Progenitor cell of endocrine pancreas (in vitro differentiated cells): Measurements from ENCODE around the gene TESK2. TPM values are rescaled to one million over a fixed set of nuclear protein-coding genes. Genes with fewer than 3 reads are reported as not detected.
"Not testable (repeated sequence)": the region's sequence is repeated elsewhere in the genome, so short reads cannot be mapped to it uniquely, and the experiment has no call there.

Source experiments
- DNase-seq: peaks from one replicate; pipeline ENCODE4 v3.0.0; 2021; ENCODE audit warnings: low spot score; ENCODE audit not compliant: unreplicated experiment
- H3K27ac Mint-ChIP-seq: 2 replicates; pipeline ENCODE4 v1.8.0; 2021; ENCODE audit warnings: mild to moderate bottlenecking, moderate library complexity, mixed read lengths
- H3K27me3 Mint-ChIP-seq: 2 replicates; pipeline ENCODE4 v1.8.0; 2021; ENCODE audit warnings: mixed read lengths
- H3K36me3 Mint-ChIP-seq: 2 replicates; pipeline ENCODE4 v1.8.0; 2022; ENCODE audit warnings: mixed read lengths; ENCODE audit not compliant: insufficient read depth
- H3K4me1 Mint-ChIP-seq: 2 replicates; pipeline ENCODE4 v1.8.0; 2021; ENCODE audit warnings: low read depth, mixed read lengths
- H3K4me3 Mint-ChIP-seq: 2 replicates; pipeline ENCODE4 v1.8.0; 2021; ENCODE audit warnings: low read depth, mild to moderate bottlenecking, moderate library complexity, mixed read lengths
- H3K9me3 Mint-ChIP-seq: 2 replicates; pipeline ENCODE4 v1.8.0; 2021; ENCODE audit warnings: low read depth, mixed read lengths
- CTCF ChIP-seq: fragments of 200-600 bp; sonication (generic); IDR thresholded peaks from one replicate; pipeline ENCODE4 v1.5.0; 2021; ENCODE audit warnings: antibody characterized with exemption, mild to moderate bottlenecking; ENCODE audit not compliant: unreplicated experiment
- total RNA-seq: library from RNA; stranded (reverse); gene quantifications from 2 replicates; pipeline ENCODE4 v1.2.1, GENCODE V29; 2021

TESK2 gene
- total RNA-seq, 1 donor from 2014 or later: 9.5 TPM

GRCh38 chr1:45485949-45486348 lies 5.0 kb downstream of the TESK2 start:
- no peak overlapping the region for H3K4me3 Mint-ChIP-seq
- TF ChIP-seq CTCF: no peak
- H3K9me3 Mint-ChIP-seq: no peaks in the 10 kb centered on the region
- peaks cover 12% of the 10 kb centered on the region for H3K27me3 Mint-ChIP-seq
- no peaks in the 10 kb centered on the region for H3K36me3 Mint-ChIP-seq
- peaks cover 4% of the 10 kb centered on the region for H3K4me1 Mint-ChIP-seq
- no peak overlapping the region for H3K27ac Mint-ChIP-seq
- DNase-seq: no peak

DNA sequence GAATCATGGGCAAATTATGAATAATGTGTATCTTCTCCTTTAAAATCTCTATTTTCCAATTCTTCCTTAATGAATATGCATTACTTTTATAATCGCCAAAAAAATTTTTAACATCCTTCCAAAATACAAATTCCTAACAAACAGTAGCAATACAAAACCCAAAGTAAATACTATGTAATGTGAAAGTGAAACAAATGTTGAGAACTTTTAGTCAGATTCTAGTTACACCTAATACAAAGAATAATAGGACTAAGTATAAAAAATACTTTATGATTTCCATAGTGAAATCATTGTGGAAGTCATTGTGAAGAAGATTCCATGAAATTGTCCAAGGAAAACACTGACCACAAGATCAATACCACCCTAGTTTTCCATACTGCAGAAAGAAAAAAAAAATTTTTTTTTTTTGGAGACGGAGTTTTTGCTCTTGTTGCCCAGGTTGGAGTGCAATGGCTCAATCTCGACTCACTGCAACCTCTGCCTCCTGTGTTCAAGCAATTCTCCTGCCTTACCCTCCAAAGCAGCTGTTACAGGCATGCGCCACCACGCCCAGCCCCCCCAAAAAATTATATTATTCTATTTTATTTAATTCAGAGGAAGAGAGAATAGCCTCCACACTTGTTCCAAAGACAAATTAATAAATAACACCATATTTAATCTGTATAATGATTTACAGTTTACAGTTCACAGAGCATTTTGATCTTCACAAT lies 11.8 kb downstream of the TESK2 start:
- Mint-ChIP-seq H3K4me1 (peaks cover 4% of the 10 kb centered on the region), H3K36me3 (no peaks in the 10 kb centered on the region), H3K4me3 (no peak overlapping the region), H3K27ac (no peak overlapping the region), H3K9me3 (no peaks in the 10 kb centered on the region), H3K27me3 (no peaks in the 10 kb centered on the region)
- no peak for DNase-seq
- TF ChIP-seq CTCF: no peak

DNA sequence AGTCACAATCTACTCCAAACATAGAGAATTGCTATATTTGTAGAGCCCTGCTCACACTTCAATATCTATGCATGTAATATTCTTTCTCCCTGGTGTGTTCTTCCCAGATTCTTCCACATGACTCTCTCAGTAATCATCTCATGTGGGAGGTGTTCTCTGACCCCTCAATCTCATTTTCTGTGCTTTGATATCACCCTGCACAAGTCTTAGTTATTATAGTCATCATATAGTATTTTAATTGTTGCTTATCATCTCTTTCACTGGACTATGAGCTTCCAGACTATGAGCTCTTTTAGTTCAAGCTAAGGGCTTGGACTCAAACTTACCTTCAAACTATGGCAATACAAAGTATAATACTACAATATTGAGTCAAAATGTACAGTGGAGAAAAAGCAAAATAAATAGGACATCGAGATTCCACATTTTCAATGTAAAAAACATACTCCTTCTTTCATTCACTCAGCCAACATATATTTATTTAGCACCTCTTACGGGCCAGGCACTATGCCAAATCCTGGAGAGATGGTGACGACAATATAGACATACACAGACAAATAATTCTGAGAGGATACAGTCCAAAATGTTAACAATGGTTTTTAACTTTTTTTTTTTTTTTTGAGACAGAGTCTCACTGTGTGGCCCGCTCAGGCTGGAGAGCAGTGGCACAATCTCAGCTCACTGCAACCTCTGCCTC lies 12.7 kb downstream of the TESK2 start:
- no peaks in the 10 kb centered on the region for H3K9me3 Mint-ChIP-seq
- no peaks in the 10 kb centered on the region for H3K36me3 Mint-ChIP-seq
- no peak overlapping the region for H3K4me3 Mint-ChIP-seq
- DNase-seq: no peak
- H3K27me3 Mint-ChIP-seq: no peaks in the 10 kb centered on the region
- no peak overlapping the region for H3K27ac Mint-ChIP-seq
- H3K4me1 Mint-ChIP-seq: peaks cover 4% of the 10 kb centered on the region
- no peak for TF ChIP-seq CTCF

- Mint-ChIP-seq H3K4me1 (peaks cover 4% of the 10 kb centered on the region), H3K9me3 (no peaks in the 10 kb centered on the region), H3K27ac (no peak overlapping the region), H3K36me3 (no peaks in the 10 kb centered on the region), H3K4me3 (no peak overlapping the region), H3K27me3 (no peaks in the 10 kb centered on the region)
- TF ChIP-seq CTCF: no peak
- DNase-seq: no peak
These were observed 13.3 kb downstream of the TESK2 start for GRCh38 chr1:45477646-45478045.

DNA sequence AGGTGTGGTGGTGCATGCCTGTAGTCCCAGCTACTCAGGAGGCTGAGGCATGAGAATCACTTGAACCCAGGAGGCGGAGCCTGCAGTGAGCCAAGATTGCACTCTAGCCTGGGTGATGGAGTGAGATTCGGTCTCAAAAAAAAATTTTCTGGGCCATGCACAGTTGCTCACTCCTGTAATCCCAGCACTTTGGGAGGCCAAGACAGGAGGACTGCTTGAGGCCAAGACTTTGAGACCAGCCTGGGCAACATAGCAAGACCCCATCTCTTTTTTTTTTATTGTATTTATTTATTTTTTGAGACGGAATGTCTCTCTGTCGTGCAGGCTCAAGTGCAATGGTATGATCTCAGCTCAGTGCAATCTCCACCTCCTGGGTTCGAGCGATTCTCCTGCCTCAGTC lies 16.8 kb downstream of the TESK2 start:
- H3K27me3 Mint-ChIP-seq, H3K27ac Mint-ChIP-seq, H3K4me1 Mint-ChIP-seq, H3K9me3 Mint-ChIP-seq, DNase-seq, H3K4me3 Mint-ChIP-seq, H3K36me3 Mint-ChIP-seq: not testable (repeated sequence)

DNA sequence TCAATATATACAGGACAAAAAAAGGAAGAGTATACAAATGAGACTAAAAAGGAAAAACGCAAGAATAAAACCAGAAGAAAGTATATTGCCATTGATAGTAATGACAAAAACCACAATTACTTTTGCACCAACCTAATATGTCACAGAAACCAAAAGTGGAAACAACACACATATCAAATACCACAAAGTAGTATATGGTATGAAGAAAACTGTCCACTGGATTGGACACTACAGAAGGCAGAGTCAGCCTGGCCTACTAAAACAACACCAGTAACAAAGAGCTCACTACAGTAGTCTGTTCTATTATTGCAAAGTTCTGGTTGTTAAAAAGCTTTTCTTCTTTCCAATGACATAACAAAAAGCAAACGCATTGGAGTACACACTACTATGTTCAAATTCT lies 17.7 kb downstream of the TESK2 start:
- Mint-ChIP-seq H3K4me3 (no peak overlapping the region), H3K9me3 (no peaks in the 10 kb centered on the region), H3K27ac (no peak overlapping the region), H3K4me1 (peaks cover 4% of the 10 kb centered on the region), H3K36me3 (no peaks in the 10 kb centered on the region), H3K27me3 (no peaks in the 10 kb centered on the region)
- no peak for DNase-seq
- TF ChIP-seq CTCF: no peak
